GM12801 (cell line): ENCODE results near the gene DENND1A.

Source experiments
- TF ChIP-seq, protein P1 (sequence below): IDR thresholded peaks from one replicate; pipeline ENCODE4 v1.5.1; 2011; ENCODE audit warnings: control low read depth; ENCODE audit not compliant: insufficient read length; ENCODE audit errors: extremely low read depth

The DENND1A gene

DNA sequence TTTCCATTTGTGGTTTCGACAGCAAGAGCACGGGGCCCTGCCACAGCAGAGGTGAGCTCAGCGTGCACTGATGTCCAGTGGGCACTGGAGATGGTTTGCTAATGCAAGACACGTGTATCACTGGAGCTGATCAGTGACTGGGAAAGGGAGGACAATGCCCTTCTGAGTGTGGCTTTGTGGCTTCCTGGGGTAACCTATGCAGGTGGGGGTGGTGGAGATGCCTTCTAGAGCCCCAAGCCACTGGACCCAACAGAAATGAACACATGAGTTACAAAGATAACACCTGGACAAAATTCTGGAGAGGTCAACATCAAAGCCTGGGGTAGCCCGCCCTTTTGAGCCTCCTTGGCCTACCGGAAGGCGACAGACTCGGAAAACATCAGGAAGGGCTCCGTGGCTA is 312.6 kb downstream of the DENND1A start:
- TF ChIP-seq, protein P1, sequence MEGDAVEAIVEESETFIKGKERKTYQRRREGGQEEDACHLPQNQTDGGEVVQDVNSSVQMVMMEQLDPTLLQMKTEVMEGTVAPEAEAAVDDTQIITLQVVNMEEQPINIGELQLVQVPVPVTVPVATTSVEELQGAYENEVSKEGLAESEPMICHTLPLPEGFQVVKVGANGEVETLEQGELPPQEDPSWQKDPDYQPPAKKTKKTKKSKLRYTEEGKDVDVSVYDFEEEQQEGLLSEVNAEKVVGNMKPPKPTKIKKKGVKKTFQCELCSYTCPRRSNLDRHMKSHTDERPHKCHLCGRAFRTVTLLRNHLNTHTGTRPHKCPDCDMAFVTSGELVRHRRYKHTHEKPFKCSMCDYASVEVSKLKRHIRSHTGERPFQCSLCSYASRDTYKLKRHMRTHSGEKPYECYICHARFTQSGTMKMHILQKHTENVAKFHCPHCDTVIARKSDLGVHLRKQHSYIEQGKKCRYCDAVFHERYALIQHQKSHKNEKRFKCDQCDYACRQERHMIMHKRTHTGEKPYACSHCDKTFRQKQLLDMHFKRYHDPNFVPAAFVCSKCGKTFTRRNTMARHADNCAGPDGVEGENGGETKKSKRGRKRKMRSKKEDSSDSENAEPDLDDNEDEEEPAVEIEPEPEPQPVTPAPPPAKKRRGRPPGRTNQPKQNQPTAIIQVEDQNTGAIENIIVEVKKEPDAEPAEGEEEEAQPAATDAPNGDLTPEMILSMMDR = no peak

DNA sequence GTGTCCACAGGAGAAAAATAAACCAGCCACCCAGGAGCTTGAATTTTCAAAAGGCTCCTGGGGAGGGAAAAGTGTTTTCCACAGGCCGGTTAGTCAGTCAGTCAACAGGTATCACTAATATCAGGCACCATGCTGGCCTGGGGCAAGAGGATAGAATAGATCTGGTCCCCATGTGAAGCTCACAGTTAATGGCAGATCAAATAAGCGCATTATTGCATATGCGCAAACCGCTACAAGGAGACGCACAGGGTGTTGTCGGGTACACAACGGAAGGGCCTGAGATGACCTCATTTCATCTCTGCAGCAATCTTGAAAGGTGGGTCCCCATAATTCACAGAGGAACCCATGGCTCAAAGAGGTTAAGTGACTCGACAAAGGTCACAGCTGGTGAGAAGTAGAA is 313.2 kb downstream of the DENND1A start:
- TF ChIP-seq, protein P1 = no peak

DNA sequence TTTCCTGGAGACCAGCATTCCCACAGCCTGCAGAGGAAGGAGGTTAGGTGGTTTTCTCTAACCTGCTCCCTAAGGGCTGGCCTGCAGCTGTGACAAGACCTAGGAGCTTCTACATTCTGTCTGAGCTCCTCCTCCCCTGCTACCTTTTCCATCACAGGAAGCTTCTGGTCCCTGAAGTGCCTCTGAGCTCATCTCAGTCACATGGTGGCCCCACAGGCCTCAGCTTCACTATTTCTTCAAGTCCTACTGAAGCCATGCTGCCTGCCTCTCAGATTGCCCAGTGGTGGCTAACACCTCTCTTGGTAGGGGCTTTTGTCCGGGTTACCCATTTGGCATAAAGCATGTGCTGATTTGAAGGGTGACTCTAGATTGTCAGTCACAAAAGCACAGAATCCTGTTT is 314.5 kb downstream of the DENND1A start:
- TF ChIP-seq, protein P1 = no peak

DNA sequence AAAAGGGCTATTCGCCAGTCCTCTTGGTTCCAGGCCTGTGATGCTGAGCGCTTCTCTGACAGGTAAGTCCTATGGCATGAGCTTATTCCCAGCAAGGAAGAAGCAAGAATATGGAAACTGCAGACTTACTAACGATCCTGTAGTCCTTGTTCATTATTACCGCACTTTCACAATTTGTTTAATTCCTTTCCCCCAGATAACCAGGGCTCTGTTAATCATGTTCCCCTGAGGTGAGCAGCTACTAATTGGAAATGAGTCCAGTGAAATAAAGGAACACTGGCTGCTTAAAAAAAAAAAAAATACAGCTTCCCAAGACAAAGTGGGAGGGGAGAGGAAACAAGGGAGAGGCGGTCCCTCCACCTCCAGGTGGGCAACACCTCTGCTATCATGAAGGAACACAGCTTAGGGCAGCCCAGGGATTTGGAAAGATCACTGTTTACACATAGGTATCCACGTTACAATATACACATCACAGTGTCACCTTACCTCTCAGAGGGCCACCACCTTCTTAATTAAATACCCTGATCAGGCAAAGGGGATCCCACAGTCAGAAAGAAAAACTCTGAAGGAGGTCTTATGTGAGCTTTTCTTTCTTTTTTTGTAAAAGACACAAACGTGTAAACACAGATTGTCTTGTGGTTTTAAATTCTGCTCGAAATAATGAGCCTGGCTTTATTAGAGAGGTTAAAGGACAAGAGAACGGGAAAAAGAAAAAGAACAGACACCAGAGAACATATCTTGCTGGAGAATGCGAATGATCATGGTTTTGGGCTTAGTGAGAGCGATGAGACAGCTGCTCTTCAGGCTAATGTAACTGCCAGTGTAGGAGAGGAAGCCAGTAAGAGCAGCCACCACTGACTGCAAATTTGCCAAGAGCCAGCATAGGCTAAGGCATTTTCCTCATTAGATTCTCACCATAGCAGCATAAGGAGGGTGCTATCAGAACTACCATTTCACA is 315.3 kb downstream of the DENND1A start:
- TF ChIP-seq, protein P1 = no peak

DNA sequence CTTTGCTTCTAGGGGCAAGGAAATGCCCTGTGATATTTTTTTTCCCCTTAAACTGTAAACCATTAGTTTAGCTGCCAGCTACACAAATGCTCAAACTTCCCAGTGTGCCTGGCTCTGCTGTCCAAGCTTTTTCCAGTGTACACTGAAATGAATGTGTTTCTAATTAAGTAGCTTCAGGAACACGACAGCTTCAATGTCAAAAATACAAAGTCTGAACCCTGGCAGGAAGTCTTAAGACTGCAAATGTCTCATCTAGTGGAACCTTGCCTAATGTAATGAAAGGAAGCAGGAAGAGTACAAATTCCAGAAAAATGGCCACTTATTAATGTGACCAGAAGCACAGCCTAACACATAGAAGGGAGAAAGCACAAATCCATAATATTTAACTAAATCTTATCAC is 318.7 kb downstream of the DENND1A start:
- TF ChIP-seq, protein P1 = no peak

DNA sequence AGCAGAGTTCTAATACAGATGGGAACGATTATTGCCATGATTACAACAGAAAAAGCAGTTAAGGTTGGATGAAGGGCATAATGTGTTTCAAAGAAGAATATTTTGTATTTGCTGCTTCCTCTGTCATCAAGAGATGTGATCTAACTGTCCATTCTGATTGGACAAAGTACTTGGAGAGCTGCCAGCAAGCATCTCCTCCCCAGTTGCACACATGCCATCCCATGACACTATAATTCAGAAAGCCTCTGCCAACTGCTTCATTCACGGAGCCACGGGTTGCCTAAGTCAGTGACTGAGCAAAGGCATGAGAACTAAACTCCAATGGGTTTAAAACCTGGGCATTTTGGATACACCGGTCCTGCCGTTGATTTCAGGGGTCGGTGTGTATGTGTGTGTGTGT is 320.1 kb downstream of the DENND1A start:
- TF ChIP-seq, protein P1 = no peak

DNA sequence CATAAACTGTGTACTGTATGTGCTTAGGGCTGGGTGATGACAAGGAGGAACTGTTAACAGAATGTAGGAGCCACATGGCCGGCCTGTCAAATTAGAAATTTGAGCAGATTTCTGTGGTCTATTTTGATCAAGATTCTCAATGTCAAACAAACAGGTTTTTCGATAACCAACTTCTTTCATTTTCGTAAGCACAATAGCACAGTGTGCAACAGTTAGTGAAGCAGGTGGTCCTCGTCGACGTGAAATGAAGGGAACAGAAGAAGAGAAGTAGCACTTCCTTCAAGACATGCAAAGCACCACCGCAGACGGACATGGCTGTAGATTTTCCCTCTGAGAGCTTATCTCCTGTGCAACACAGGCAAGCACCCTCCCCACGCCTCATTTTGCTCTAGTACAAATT is 321.8 kb downstream of the DENND1A start:
- TF ChIP-seq, protein P1 = no peak
